DND-41 (cell line): ENCODE measurements around the gene CANT1.

Experiments
- ATAC-seq: fragments of 200-7000 bp; cut with Tn5 transposase; 3 replicates; pipeline ENCODE4 v1.9.1; 2021; ENCODE audit warnings: low read depth; ENCODE audit not compliant: insufficient read depth
- DNase-seq: peaks from one replicate; pipeline ENCODE4 v3.0.0-alpha.2; 2020
- H2AFZ ChIP-seq: 2 replicates; pipeline ENCODE4 v1.6.0; 2012; ENCODE audit warnings: low read depth, low read length
- H3K27ac ChIP-seq: 2 replicates; pipeline ENCODE4 v1.5.1; 2012; ENCODE audit warnings: low read length, inconsistent platforms
- H3K27me3 ChIP-seq: fragments of 200-600 bp; sonication (generic); 2 replicates; pipeline ENCODE4 v1.6.0; 2012; ENCODE audit warnings: low read length, mild to moderate bottlenecking, inconsistent platforms; ENCODE audit not compliant: insufficient read depth, poor library complexity
- H3K36me3 ChIP-seq: 2 replicates; pipeline ENCODE4 v1.5.1; 2012; ENCODE audit warnings: low read length, inconsistent platforms; ENCODE audit not compliant: insufficient read depth
- H3K4me1 ChIP-seq: 2 replicates; pipeline ENCODE4 v1.5.1; 2012; ENCODE audit warnings: mild to moderate bottlenecking, low read length; ENCODE audit not compliant: insufficient read depth
- H3K4me2 ChIP-seq: 2 replicates; pipeline ENCODE4 v1.6.0; 2012; ENCODE audit warnings: mild to moderate bottlenecking, moderate library complexity, low read length, inconsistent platforms; ENCODE audit not compliant: insufficient read depth
- H3K4me3 ChIP-seq, 2 experiments: fragments of 200-600 bp in 1 of 2; shearing (Covaris generic) in 1 of 2; 2 replicates each; pipeline ENCODE4 v1.5.1; 2012 to 2016; ENCODE audit warnings: inconsistent platforms in 2 of 2, low read length in 2 of 2, mild to moderate bottlenecking in 2 of 2, low read depth in 1 of 2, moderate library complexity in 1 of 2
- H3K79me2 ChIP-seq: 2 replicates; pipeline ENCODE4 v1.6.0; 2012; ENCODE audit warnings: low read length, inconsistent platforms; ENCODE audit not compliant: insufficient read depth
- H3K9ac ChIP-seq: 2 replicates; pipeline ENCODE4 v1.6.0; 2012; ENCODE audit warnings: low read depth, mild to moderate bottlenecking, inconsistent platforms, low read length, moderate library complexity
- H3K9me3 ChIP-seq: 2 replicates; pipeline ENCODE4 v1.5.1; 2012; ENCODE audit warnings: low read length, moderate library complexity, mild to moderate bottlenecking, inconsistent platforms; ENCODE audit not compliant: insufficient read depth, severe bottlenecking
- H4K20me1 ChIP-seq: 2 replicates; pipeline ENCODE4 v1.6.0; 2012; ENCODE audit warnings: low read length; ENCODE audit not compliant: insufficient read depth
- CTCF ChIP-seq: IDR thresholded peaks from 2 replicates; pipeline ENCODE4 v1.5.1; 2012; ENCODE audit warnings: borderline replicate concordance, low read length, moderate library complexity, mild to moderate bottlenecking; ENCODE audit not compliant: poor library complexity, severe bottlenecking; ENCODE audit errors: extremely low read depth
- EZH2 ChIP-seq: IDR thresholded peaks from 3 replicates; pipeline ENCODE4 v1.6.1; 2012; ENCODE audit warnings: borderline replicate concordance, low read depth, mild to moderate bottlenecking, moderate library complexity, low read length, inconsistent platforms; ENCODE audit not compliant: severe bottlenecking

CANT1 gene

GRCh38 chr17:79020631-79021301 lies 11.2 kb upstream of the CANT1 start:
- Histone ChIP-seq H3K9ac (no peak overlapping the region), H3K4me1 (peaks cover 22% of the 10 kb centered on the region), H4K20me1 (peaks cover 8% of the 10 kb centered on the region; the same call in 1 of the 2 replicates), H3K4me3 (no peak overlapping the region), H3K9me3 (peaks cover 2% of the 10 kb centered on the region), H3K79me2 (no peaks in the 10 kb centered on the region), H3K27ac (no peak overlapping the region), H3K36me3 (no peaks in the 10 kb centered on the region), H3K27me3 (peaks cover 9% of the 10 kb centered on the region), H3K4me2 (no peak overlapping the region), H2AFZ (no peak overlapping the region)
- TF ChIP-seq CTCF (no peak), EZH2 (no peak)
- ATAC-seq, result no peak
- DNase-seq, result no peak

GRCh38 chr17:79019632-79020584 lies 10.3 kb upstream of the CANT1 start:
- ATAC-seq, result no peak
- H2AFZ ChIP-seq, result no peak overlapping the region
- TF ChIP-seq EZH2 (no peak), CTCF (peak; percentile 57)

GRCh38 chr17:79019261-79019631 lies 9.7 kb upstream of the CANT1 start:
- 0 out of 2 replicates have a peak, but pooled peaks cover 4% of the 10 kb centered on the region for H4K20me1 ChIP-seq

More at GRCh38 chr17:79019632-79020584, 10.3 kb upstream of the CANT1 start:
- Histone ChIP-seq H3K9ac (no peak overlapping the region), H3K36me3 (no peaks in the 10 kb centered on the region), H3K4me3 (no peak overlapping the region), H3K27me3 (peaks cover 9% of the 10 kb centered on the region), H3K9me3 (peaks cover 5% of the 10 kb centered on the region), H3K4me2 (no peak overlapping the region), H3K27ac (no peak overlapping the region), H3K79me2 (no peaks in the 10 kb centered on the region), H3K4me1 (peaks cover 19% of the 10 kb centered on the region), H4K20me1 (0 out of 2 replicates have a peak, but pooled peaks cover 4% of the 10 kb centered on the region)
- peak; percentile 35 for DNase-seq

More at GRCh38 chr17:79019261-79019631, 9.7 kb upstream of the CANT1 start:
- H3K27me3 ChIP-seq, result peaks cover 9% of the 10 kb centered on the region
- no peak overlapping the region for H3K4me2 ChIP-seq
- no peak overlapping the region for H3K27ac ChIP-seq
- ATAC-seq (no peak), DNase-seq (no peak)
- H3K9ac ChIP-seq, result no peak overlapping the region
- H3K4me1 ChIP-seq, result peaks cover 12% of the 10 kb centered on the region
- TF ChIP-seq CTCF (no peak), EZH2 (no peak)
- H2AFZ ChIP-seq, result no peak overlapping the region
- peaks cover 12% of the 10 kb centered on the region for H3K9me3 ChIP-seq
- no peak overlapping the region for H3K4me3 ChIP-seq
- H3K79me2 ChIP-seq, result no peaks in the 10 kb centered on the region
- no peaks in the 10 kb centered on the region for H3K36me3 ChIP-seq
